NCI-H2227 (cell line): ENCODE measurements around the gene CACNA1C.

Source experiments
- DNase-seq: peaks from one replicate; lab custom pipeline; 2025; ENCODE audit not compliant: unreplicated experiment; lab: John Stamatoyannopoulos, UW

Gene CACNA1C

GRCh38 chr12:2137711-2138110, 84.9 kb downstream of the CACNA1C start:
- DNase-seq: no peak

DNA sequence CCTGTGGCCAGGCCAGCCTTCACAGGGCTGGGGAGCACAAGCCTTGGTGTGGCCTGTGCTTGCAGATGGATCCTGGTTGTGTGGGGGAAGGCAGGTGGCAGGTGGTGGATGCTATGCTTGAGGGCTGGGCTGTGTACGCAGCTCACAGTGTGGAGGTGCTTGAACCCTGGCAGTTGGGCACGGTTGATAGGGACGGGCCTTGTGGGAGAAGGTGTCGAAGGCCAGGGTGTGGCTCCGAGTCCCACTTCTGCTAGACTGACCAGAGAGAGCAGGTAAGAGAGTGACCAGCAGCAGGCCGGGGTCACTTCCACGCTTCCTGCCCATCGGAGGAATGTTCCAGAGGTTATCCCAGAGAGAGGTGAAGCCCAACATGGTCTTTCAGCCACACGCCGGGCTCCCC, 85.5 kb downstream of the CACNA1C start:
- DNase-seq: no peak

DNA sequence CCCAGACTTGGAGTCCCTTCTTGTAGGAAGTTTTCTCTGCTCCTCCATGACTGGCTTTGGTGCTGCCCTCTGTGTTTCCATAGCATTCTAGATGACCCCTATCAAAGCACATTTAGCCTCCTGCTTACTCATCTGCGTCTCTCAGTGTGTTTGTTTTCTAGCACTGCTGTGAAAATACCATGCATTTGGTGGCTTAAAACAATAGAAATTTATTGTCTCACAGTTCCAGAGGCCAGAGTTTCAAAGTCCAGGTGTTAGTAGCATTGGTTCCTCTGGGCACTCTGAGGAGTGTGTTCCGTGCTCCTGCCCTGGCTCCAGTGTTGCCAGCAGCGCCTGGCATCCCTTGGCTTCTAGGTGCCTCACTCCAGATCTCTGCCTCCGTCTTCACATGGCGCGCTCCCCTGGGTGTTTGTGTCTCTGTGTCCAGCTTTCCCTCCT, 86.1 kb downstream of the CACNA1C start:
- no peak for DNase-seq

- no peak for DNase-seq
Measured at GRCh38 chr12:2139651-2140050, 86.9 kb downstream of the CACNA1C start.

GRCh38 chr12:2140858-2141519, 88.2 kb downstream of the CACNA1C start:
- DNase-seq: no peak

DNA sequence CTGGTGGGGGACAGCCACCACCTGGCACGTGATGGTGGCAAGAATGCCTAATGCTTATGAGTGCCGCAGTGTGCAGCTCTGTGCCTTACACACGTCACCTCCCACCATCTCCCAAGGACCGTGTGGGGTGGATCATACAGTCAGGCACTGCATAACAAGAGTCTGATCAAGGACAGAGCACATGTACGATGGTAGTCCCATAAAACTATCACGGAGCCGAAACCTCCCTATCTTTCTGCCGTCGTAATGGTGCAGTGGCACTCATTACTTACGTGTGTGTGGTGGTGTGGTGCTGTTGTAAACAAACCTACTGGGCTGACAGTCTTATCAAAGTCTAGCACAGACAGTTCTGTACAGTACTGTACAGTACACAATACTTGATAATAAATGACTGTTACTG, 89.3 kb downstream of the CACNA1C start:
- DNase-seq: no peak

DNA sequence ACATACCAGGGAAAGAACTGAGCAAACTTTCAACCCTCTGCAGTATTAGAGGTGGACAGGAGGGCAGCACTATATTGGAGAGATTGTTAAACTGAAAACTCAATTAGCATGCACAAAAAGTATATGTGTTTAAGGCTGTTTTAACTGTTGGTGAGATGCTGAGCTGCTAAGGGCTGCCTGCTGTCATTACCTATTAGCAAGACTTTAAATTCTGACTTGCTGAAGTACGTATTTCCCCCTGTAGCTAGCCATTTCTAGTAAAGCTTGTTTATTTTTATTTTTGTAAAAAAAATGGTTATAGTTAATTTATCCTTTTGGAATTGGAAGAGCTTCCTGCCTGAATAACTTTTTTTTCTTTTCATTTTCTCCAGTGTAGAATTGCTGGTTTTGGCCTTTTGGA, 92.2 kb downstream of the CACNA1C start:
- DNase-seq: no peak

DNA sequence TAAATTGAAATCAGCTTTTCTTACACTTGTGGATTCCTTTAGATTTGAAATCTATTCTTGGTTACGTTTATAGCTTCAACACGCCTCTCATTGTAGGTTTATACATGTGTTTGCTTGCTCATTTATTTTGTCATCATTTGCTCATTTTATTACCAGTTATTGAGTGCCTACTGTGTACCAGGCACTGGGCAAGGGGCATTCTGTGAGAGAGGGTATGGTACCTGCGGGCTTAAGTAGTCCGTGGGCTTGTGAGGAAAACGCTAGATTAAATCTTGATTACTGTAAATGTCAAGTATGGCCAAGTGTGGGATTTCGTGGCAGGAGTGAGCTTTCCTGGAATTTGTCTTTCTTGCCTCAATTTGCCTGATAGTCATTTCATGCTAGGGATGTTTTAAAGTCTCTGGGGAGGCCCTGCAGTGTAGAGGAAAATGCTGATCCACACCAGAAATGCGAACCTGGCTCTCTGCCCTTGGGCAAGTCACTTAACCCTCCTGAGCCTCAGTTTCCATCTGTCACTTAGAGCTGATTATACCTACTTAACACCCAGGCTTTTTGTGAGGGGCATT, 92.7 kb downstream of the CACNA1C start:
- no peak for DNase-seq

DNA sequence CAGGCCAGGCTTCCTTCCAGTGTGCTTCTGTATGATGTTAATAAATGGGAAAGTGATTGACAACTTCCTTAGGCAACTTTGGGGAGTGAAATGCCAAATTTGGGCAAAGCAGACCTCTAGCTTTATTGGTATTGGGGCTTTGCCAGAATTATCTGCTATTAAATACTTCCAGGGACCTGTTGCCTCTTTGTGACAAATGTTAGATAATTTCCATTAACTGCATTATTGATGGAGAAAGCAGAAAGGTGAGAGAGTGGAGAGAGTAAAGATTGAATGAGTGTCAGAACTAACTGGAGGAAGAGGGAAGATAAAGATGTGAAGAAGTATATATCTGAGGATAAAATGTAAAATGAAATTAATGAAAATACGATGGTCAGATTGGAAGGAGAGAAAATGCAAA, 94.5 kb downstream of the CACNA1C start:
- DNase-seq: no peak

- DNase-seq: no peak
Measured at GRCh38 chr12:2149091-2149490, 96.3 kb downstream of the CACNA1C start.

- no peak for DNase-seq
Measured at GRCh38 chr12:2150833-2151232, 98.0 kb downstream of the CACNA1C start.

- DNase-seq: no peak
Measured at GRCh38 chr12:2151391-2151790, 98.6 kb downstream of the CACNA1C start.

GRCh38 chr12:2152134-2152533, 99.3 kb downstream of the CACNA1C start:
- no peak for DNase-seq

DNA sequence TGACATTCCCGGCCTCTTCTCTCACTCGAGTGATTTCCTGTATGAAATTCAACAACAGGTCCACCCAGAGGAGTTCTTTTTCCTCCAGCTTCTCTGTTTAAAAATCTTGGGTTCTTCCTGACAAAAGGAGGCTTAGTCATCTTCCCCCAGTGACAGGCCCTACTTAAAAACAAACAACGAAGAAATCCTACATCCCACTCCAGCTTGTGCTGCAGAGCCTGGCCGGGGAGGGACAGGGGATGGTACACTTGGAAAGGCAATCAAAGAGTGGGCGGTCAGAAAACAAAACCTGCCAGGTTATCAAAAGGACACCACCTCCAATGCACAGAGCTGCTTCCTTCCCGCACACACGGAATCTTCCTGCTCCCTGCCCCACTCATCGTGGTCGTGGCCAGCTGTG, 101.3 kb downstream of the CACNA1C start:
- no peak for DNase-seq

GRCh38 chr12:2154521-2154920, 101.7 kb downstream of the CACNA1C start:
- no peak for DNase-seq

DNA sequence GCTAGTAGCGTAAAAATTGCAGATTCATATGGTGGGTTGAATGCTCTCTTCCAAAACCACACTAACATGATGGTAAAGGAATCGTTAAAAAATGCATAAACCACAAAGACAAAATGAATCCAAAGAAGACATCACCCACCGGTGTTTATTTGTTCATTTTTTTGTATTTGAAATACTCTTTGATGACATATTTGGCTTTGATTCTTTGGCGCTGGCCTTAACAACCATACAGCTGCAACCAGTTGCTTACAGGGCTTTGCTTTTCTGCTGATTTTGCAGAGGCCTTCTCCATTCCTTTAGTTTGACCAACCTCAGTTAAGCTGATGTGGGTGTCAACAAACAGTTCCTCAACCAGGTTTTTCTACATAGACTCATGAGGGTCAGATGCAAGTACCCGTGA, 103.5 kb downstream of the CACNA1C start:
- DNase-seq: no peak

DNA sequence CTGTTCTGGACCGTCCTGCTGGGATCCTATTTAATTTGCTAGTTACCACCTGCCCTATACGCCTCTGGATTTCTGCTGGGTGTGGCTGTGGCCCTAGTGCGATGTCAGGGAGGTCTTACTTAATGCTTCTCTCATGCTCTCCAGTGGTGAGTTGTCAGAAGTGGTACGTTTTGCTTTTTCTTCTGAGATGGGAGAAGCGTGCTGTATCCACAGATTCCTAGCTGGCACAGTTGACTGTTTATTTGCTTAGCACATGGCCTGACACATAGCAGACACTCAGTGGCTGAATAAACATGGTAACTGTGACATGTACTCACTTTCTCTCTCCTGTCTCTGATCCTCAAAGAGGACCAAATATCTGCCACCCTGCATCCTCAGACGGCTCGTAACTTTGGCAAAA, 107.3 kb downstream of the CACNA1C start:
- no peak for DNase-seq

GRCh38 chr12:2161473-2161872, 108.7 kb downstream of the CACNA1C start:
- no peak for DNase-seq

GRCh38 chr12:2163177-2163941, 110.6 kb downstream of the CACNA1C start:
- no peak for DNase-seq

- no peak for DNase-seq
Measured at GRCh38 chr12:2165021-2165420, 112.2 kb downstream of the CACNA1C start.

GRCh38 chr12:2165927-2166326, 113.1 kb downstream of the CACNA1C start:
- DNase-seq: no peak

DNA sequence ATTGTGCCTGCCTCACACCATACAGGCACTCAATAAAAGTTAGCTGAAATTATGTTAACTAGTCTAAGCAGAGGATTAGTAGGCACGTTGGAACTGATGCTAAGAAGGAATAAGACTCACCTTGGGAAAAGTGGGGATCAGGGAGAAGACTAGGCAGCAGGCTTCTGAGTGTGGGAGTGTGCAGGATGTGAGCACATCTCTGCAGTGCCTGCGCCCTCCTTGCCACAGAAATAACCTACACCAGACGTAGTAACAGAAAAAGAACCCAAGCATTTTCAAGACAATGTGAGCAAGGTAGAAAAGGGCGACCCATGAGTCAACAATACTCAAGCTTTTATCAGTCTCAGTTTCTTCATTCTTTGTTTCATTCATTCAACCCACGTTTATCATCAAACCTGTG, 113.9 kb downstream of the CACNA1C start:
- DNase-seq: no peak
